Astrocyte (in vitro differentiated cells and primary cell): ENCODE data around the gene DNAH6.

Experiments
- CTCF ChIP-seq: IDR thresholded peaks from 2 replicates; pipeline ENCODE4 v1.5.1; 2011; ENCODE audit warnings: low read depth, mild to moderate bottlenecking, inconsistent platforms, low read length, moderate library complexity; ENCODE audit not compliant: insufficient read depth
- EZH2 ChIP-seq: IDR thresholded peaks from 2 replicates; pipeline ENCODE4 v1.6.1; 2012; ENCODE audit warnings: mild to moderate bottlenecking, low read length, inconsistent platforms; ENCODE audit not compliant: insufficient read depth

GRCh38 chr2:84755096-84755495, 238.8 kb downstream of the DNAH6 start:
- TF ChIP-seq CTCF (no peak), EZH2 (no peak)
